ENCODE measurements around the gene DERL3. TPM values are rescaled to one million over a fixed set of nuclear protein-coding genes. Genes with fewer than 3 reads are reported as not detected.

The DERL3 gene
- total RNA-seq, 1 experiment from 2014 or later, result 1.5 TPM

GRCh38 chr22:23790819-23791737 is 47.7 kb downstream of the DERL3 start:
- no TSS peak for BruUV-seq (replicated peaks)
- Histone ChIP-seq H3K27ac (ENCODE audit: low read depth, low read length, poor library complexity, severe bottlenecking) (no peak overlapping the region), H3K27me3 (replicated peaks; ENCODE audit: insufficient read depth, low read depth, low read length, poor library complexity) (no peaks in the 10 kb centered on the region), H3K36me3 (ENCODE audit: insufficient read depth, low read length, poor library complexity, severe bottlenecking) (peaks cover 26% of the 10 kb centered on the region), H3K4me3 (ENCODE audit: low read depth, low read length, poor library complexity, severe bottlenecking) (no peak overlapping the region), H3K4me1 (ENCODE audit: insufficient read depth, low read length, poor library complexity, severe bottlenecking) (peaks cover 11% of the 10 kb centered on the region), H3K9me3 (ENCODE audit: low read depth, low read length, poor library complexity, severe bottlenecking) (no peaks in the 10 kb centered on the region)
- ChIA-PET CTCF (no interaction called here), POLR2A (ENCODE audit: low non-redundant PET) (no interaction called here)
- TF ChIP-seq EZH2 (IDR thresholded peaks at IDR 0.05; ENCODE audit: borderline replicate concordance, low read depth, low read length, poor library complexity, severe bottlenecking), result no peak
- no peak for TF ChIP-seq CTCF (conservative IDR thresholded peaks at IDR 0.05; ENCODE audit: low read depth, low read length)
- intact Hi-C loops (cut with micrococcal nuclease; ENCODE audit: unreplicated experiment), result no loop called here
- DNase-seq (ENCODE audit: low spot score), result no peak

GRCh38 chr22:23789638-23790037 is 49.2 kb downstream of the DERL3 start:
- ChIA-PET POLR2A (ENCODE audit: low non-redundant PET) (interaction anchor here (0.6 kb wide), 1 partner anchor 1196 kb away, joined by 4 read pairs; no protein-coding TSS in a partner anchor), CTCF (no interaction called here)
- H3K4me1 ChIP-seq (ENCODE audit: insufficient read depth, low read length, poor library complexity, severe bottlenecking), result peaks cover 11% of the 10 kb centered on the region
- no peak overlapping the region for H3K27ac ChIP-seq (ENCODE audit: low read depth, low read length, poor library complexity, severe bottlenecking)
- no peak overlapping the region for H3K4me3 ChIP-seq (ENCODE audit: low read depth, low read length, poor library complexity, severe bottlenecking)
- H3K27me3 ChIP-seq (replicated peaks; ENCODE audit: insufficient read depth, low read depth, low read length, poor library complexity), result no peaks in the 10 kb centered on the region
- DNase-seq (ENCODE audit: low spot score), result no peak
- no peaks in the 10 kb centered on the region for H3K9me3 ChIP-seq (ENCODE audit: low read depth, low read length, poor library complexity, severe bottlenecking)
- BruUV-seq (replicated peaks), result no TSS peak
- H3K36me3 ChIP-seq (ENCODE audit: insufficient read depth, low read length, poor library complexity, severe bottlenecking), result peaks cover 21% of the 10 kb centered on the region
- no peak for TF ChIP-seq EZH2 (IDR thresholded peaks at IDR 0.05; ENCODE audit: borderline replicate concordance, low read depth, low read length, poor library complexity, severe bottlenecking)
- 0 out of 2 replicates have a peak, but pooled peaks have one; percentile 12 for TF ChIP-seq CTCF (conservative IDR thresholded peaks at IDR 0.05; ENCODE audit: low read depth, low read length)
- intact Hi-C loops (cut with micrococcal nuclease; ENCODE audit: unreplicated experiment), result no loop called here

GRCh38 chr22:23789121-23789520 is 49.7 kb downstream of the DERL3 start:
- Histone ChIP-seq H3K36me3 (ENCODE audit: insufficient read depth, low read length, poor library complexity, severe bottlenecking) (peaks cover 15% of the 10 kb centered on the region), H3K27ac (ENCODE audit: low read depth, low read length, poor library complexity, severe bottlenecking) (no peak overlapping the region), H3K27me3 (replicated peaks; ENCODE audit: insufficient read depth, low read depth, low read length, poor library complexity) (no peaks in the 10 kb centered on the region), H3K4me3 (ENCODE audit: low read depth, low read length, poor library complexity, severe bottlenecking) (no peak overlapping the region), H3K9me3 (ENCODE audit: low read depth, low read length, poor library complexity, severe bottlenecking) (no peaks in the 10 kb centered on the region), H3K4me1 (ENCODE audit: insufficient read depth, low read length, poor library complexity, severe bottlenecking) (peaks cover 11% of the 10 kb centered on the region)
- intact Hi-C loops (cut with micrococcal nuclease; ENCODE audit: unreplicated experiment), result no loop called here
- no TSS peak for BruUV-seq (replicated peaks)
- DNase-seq (ENCODE audit: low spot score), result no peak
- POLR2A ChIA-PET (ENCODE audit: low non-redundant PET), result no interaction called here
- TF ChIP-seq CTCF (conservative IDR thresholded peaks at IDR 0.05; ENCODE audit: low read depth, low read length) (no peak), EZH2 (IDR thresholded peaks at IDR 0.05; ENCODE audit: borderline replicate concordance, low read depth, low read length, poor library complexity, severe bottlenecking) (no peak)
- CTCF ChIA-PET, result no interaction called here

Data from A673 (cell line).